IMR-90 (cell line): ENCODE measurements around the gene EIF3L. TPM values are rescaled to one million over a fixed set of nuclear protein-coding genes. Genes with fewer than 3 reads are reported as not detected.

Source experiments
- ATAC-seq: fragments of 200-7000 bp; cut with Tn5 transposase; 2 replicates; pipeline ENCODE4 v1.9.1; 2020; ENCODE audit warnings: low read depth, mild to moderate bottlenecking, moderate library complexity
- BruUV-seq: library from RNA; stranded (reverse); fragments of 400-500 nt; replicated peaks from 2 replicates; lab custom pipeline; 2021; lab: Mats Ljungman, UMichigan
- CTCF ChIA-PET: fragments of 300-600 bp; formaldehyde crosslinking; extraction: SDS; loops from one replicate; lab custom pipeline; 2021; ENCODE audit warnings: antibody characterized with exemption; lab: Yijun Ruan, JAX
- POLR2A ChIA-PET: fragments of 300-600 bp; sonication (Branson Sonifier 250); formaldehyde crosslinking; loops from one replicate; lab custom pipeline; 2022; ENCODE audit warnings: antibody characterized with exemption; ENCODE audit not compliant: unreplicated experiment; lab: Charles Lee
- DNase-seq: peaks from one replicate; pipeline ENCODE4 v3.0.0; 2013
- H2AFZ ChIP-seq: replicated peaks from 2 replicates; pipeline ENCODE3; 2013; ENCODE audit warnings: low read length, mild to moderate bottlenecking; ENCODE audit not compliant: poor library complexity
- H2AK5ac ChIP-seq: 2 replicates; pipeline ENCODE4 v1.6.1; 2013; ENCODE audit warnings: low read depth, low read length, inconsistent platforms
- H2AK9ac ChIP-seq: replicated peaks from 2 replicates; pipeline ENCODE3; 2013; ENCODE audit warnings: mild to moderate bottlenecking, low read depth, low read length, moderate library complexity; ENCODE audit not compliant: poor library complexity
- H2BK120ac ChIP-seq: 2 replicates; pipeline ENCODE4 v1.6.1; 2013; ENCODE audit warnings: low read depth, low read length, inconsistent platforms
- H2BK15ac ChIP-seq: 3 replicates; pipeline ENCODE4 v1.6.1; 2013; ENCODE audit warnings: low read depth, low read length, inconsistent platforms
- H2BK20ac ChIP-seq: 2 replicates; pipeline ENCODE4 v1.6.1; 2013; ENCODE audit warnings: low read depth, mild to moderate bottlenecking, inconsistent platforms, low read length, moderate library complexity
- H2BK5ac ChIP-seq: 2 replicates; pipeline ENCODE4 v1.6.1; 2013; ENCODE audit warnings: mild to moderate bottlenecking, low read depth, low read length, inconsistent platforms; ENCODE audit not compliant: poor library complexity, severe bottlenecking
- H3K14ac ChIP-seq: replicated peaks from 2 replicates; pipeline ENCODE4 v1.6.1; 2013; ENCODE audit warnings: low read depth, low read length, inconsistent platforms
- H3K18ac ChIP-seq: 2 replicates; pipeline ENCODE4 v1.6.1; 2013; ENCODE audit warnings: low read depth, low read length, control low read depth
- H3K23ac ChIP-seq: 2 replicates; pipeline ENCODE4 v1.6.1; 2013; ENCODE audit warnings: low read depth, low read length, inconsistent platforms
- H3K27ac ChIP-seq: 2 replicates; pipeline ENCODE4 v1.5.1; 2013; ENCODE audit warnings: mild to moderate bottlenecking, control low read depth, low read length; ENCODE audit not compliant: insufficient read depth
- H3K27me3 ChIP-seq: 2 replicates; pipeline ENCODE4 v1.6.1; 2013; ENCODE audit warnings: low read length; ENCODE audit not compliant: control insufficient read depth, insufficient read depth
- H3K36me3 ChIP-seq: 2 replicates; pipeline ENCODE4 v1.6.1; 2013; ENCODE audit warnings: low read length, mixed read lengths; ENCODE audit not compliant: control insufficient read depth, insufficient read depth
- H3K4ac ChIP-seq: 2 replicates; pipeline ENCODE4 v1.6.1; 2013; ENCODE audit warnings: low read depth, low read length, inconsistent platforms
- H3K4me1 ChIP-seq: 2 replicates; pipeline ENCODE4 v1.6.1; 2013; ENCODE audit warnings: low read length, mixed read lengths; ENCODE audit not compliant: control insufficient read depth, insufficient read depth
- H3K4me2 ChIP-seq: 2 replicates; pipeline ENCODE4 v1.6.1; 2013; ENCODE audit warnings: low read depth, mild to moderate bottlenecking, control low read depth, low read length, moderate library complexity
- H3K4me3 ChIP-seq: 2 replicates; pipeline ENCODE4 v1.5.1; 2013; ENCODE audit warnings: low read depth, mild to moderate bottlenecking, control low read depth, low read length, moderate library complexity; ENCODE audit not compliant: insufficient read depth
- H3K56ac ChIP-seq: 2 replicates; pipeline ENCODE4 v1.6.1; 2013; ENCODE audit warnings: low read length, inconsistent platforms; ENCODE audit not compliant: insufficient read depth; ENCODE audit errors: extremely low read depth
- H3K79me1 ChIP-seq, 2 experiments: 2 replicates each; pipeline ENCODE4 v1.6.1; 2013; ENCODE audit warnings: low read length in 2 of 2, inconsistent platforms in 1 of 2, low read depth in 1 of 2
- H3K9ac ChIP-seq: 2 replicates; pipeline ENCODE4 v1.6.1; 2013; ENCODE audit warnings: low read depth, low read length, control low read depth
- H3K9me1 ChIP-seq: 2 replicates; pipeline ENCODE4 v1.6.1; 2013; ENCODE audit warnings: low read length, inconsistent platforms; ENCODE audit not compliant: insufficient read depth
- H3K9me3 ChIP-seq: 2 replicates; pipeline ENCODE4 v1.6.1; 2013; ENCODE audit warnings: low read length; ENCODE audit not compliant: control insufficient read depth, insufficient read depth
- H4K20me1 ChIP-seq: 2 replicates; pipeline ENCODE4 v1.6.1; 2013; ENCODE audit warnings: low read length, inconsistent platforms; ENCODE audit not compliant: insufficient read depth
- H4K5ac ChIP-seq: 2 replicates; pipeline ENCODE4 v1.6.1; 2013; ENCODE audit warnings: mild to moderate bottlenecking, low read depth, low read length, control low read depth
- H4K8ac ChIP-seq, 2 experiments: 2 replicates each; pipeline ENCODE4 v1.6.1; 2013; ENCODE audit warnings: low read depth in 2 of 2, low read length in 2 of 2, control low read depth in 1 of 2, inconsistent platforms in 1 of 2
- H4K91ac ChIP-seq: 2 replicates; pipeline ENCODE4 v1.6.1; 2013; ENCODE audit warnings: low read depth, low read length, inconsistent platforms; ENCODE audit not compliant: insufficient read depth
- BHLHE40 ChIP-seq: fragments of 150-350 bp; IDR thresholded peaks from 2 replicates; pipeline ENCODE4 v1.6.1; 2016; ENCODE audit warnings: mild to moderate bottlenecking, low read depth, low read length
- CEBPB ChIP-seq: IDR thresholded peaks from 2 replicates; pipeline ENCODE4 v1.6.1; 2012; ENCODE audit warnings: low read depth, low read length, improper control_type of control experiment
- CHD1 ChIP-seq: IDR thresholded peaks from 2 replicates; pipeline ENCODE4 v1.6.1; 2012; ENCODE audit warnings: low read depth, low read length, improper control_type of control experiment
- CTCF ChIP-seq: conservative IDR thresholded peaks from 2 replicates; pipeline ENCODE4 v1.5.1; 2012; ENCODE audit warnings: mild to moderate bottlenecking, low read depth, low read length, improper control_type of control experiment
- ELK1 ChIP-seq: fragments of 150-350 bp; IDR thresholded peaks from 2 replicates; pipeline ENCODE4 v1.6.1; 2016; ENCODE audit warnings: low read depth, mild to moderate bottlenecking, low read length, moderate library complexity, borderline replicate concordance
- FOS ChIP-seq: fragments of 150-350 bp; IDR thresholded peaks from 2 replicates; pipeline ENCODE4 v1.6.1; 2016; ENCODE audit warnings: low read depth, low read length
- MAFK ChIP-seq: IDR thresholded peaks from 2 replicates; pipeline ENCODE4 v1.6.1; 2012; ENCODE audit warnings: low read depth, low read length, improper control_type of control experiment
- MAZ ChIP-seq: IDR thresholded peaks from 2 replicates; pipeline ENCODE4 v1.6.1; 2012; ENCODE audit warnings: low read depth, mild to moderate bottlenecking, low read length, improper control_type of control experiment, moderate library complexity, borderline replicate concordance
- MXI1 ChIP-seq: IDR thresholded peaks from 2 replicates; pipeline ENCODE4 v1.6.1; 2012; ENCODE audit warnings: low read depth, mild to moderate bottlenecking, low read length, moderate library complexity, borderline replicate concordance
- NFE2L2 ChIP-seq: fragments of 150-350 bp; IDR thresholded peaks from 2 replicates; pipeline ENCODE4 v1.6.1; 2016; ENCODE audit warnings: low read depth, mild to moderate bottlenecking, low read length
- POLR2A ChIP-seq: IDR thresholded peaks from 2 replicates; pipeline ENCODE4 v1.6.1; 2012; ENCODE audit warnings: mild to moderate bottlenecking, low read depth, low read length
- RAD21 ChIP-seq: IDR thresholded peaks from 2 replicates; pipeline ENCODE4 v1.6.1; 2012; ENCODE audit warnings: low read length, improper control_type of control experiment
- RCOR1 ChIP-seq: IDR thresholded peaks from 2 replicates; pipeline ENCODE4 v1.6.1; 2012; ENCODE audit warnings: mild to moderate bottlenecking, low read length, improper control_type of control experiment; ENCODE audit not compliant: insufficient replicate concordance
- RFX5 ChIP-seq: IDR thresholded peaks from 2 replicates; pipeline ENCODE4 v1.8.0; 2012; ENCODE audit warnings: low read depth, mild to moderate bottlenecking, low read length, moderate library complexity
- SMC3 ChIP-seq: fragments of 150-350 bp; IDR thresholded peaks from 2 replicates; pipeline ENCODE4 v1.6.1; 2016; ENCODE audit warnings: low read depth, mild to moderate bottlenecking, antibody characterized with exemption, low read length, moderate library complexity
- USF2 ChIP-seq: fragments of 150-350 bp; IDR thresholded peaks from 2 replicates; pipeline ENCODE4 v1.6.1; 2017; ENCODE audit warnings: mild to moderate bottlenecking, antibody characterized with exemption, low read length, low read depth
- WGBS, 2 experiments: methylation state at CpG; one replicate each; pipeline versions ENCODE4 v1.1.5 to v1.1.7; 2013; ENCODE audit warnings: missing lambda C conversion rate in 2 of 2; ENCODE audit not compliant: insufficient read length in 1 of 2; ENCODE audit errors: extremely low coverage in 2 of 2; 5-methylcytosine and 5-hydroxymethylcytosine counted together
- dilution Hi-C: fragments of 300-500 bp; cut with HindIII; formaldehyde crosslinking; loops from one replicate; pipeline ENCODE4 v1.14.3; 2018; ENCODE audit warnings: low sequenced_read_pairs; ENCODE audit not compliant: unreplicated experiment
- in situ Hi-C: fragments of 300-500 bp; cut with MboI; formaldehyde crosslinking; loops from 3 replicates; pipeline ENCODE4 v1.14.3; 2019; ENCODE audit warnings: low sequenced_read_pairs, inconsistent platforms, mixed read lengths
- intact Hi-C: fragments of 100-400 bp; cut with micrococcal nuclease; formaldehyde crosslinking; loops from 2 replicates; pipeline ENCODE4 v1.10.0; 2022
- polyA plus RNA-seq, 3 experiments: library from polyadenylated mRNA; depleted of rRNA; stranded (reverse); fragments of >200 nt; gene quantifications; 2 replicates each; pipeline ENCODE4 v1.2.3, GENCODE V29; 2012; ENCODE audit warnings: low replicate concordance in 1 of 3
- total RNA-seq: library from RNA; depleted of rRNA; stranded (reverse); fragments of >200 nt; gene quantifications from 2 replicates; pipeline ENCODE4 v1.2.3, GENCODE V29; 2012

The EIF3L gene
- total and polyA plus RNA-seq, 2 of the 4 experiments (the other 2 are of a cell fraction): 391 to 593 TPM

GRCh38 chr22:37819105-37819433 is 30.1 kb upstream of the EIF3L start:
- no peaks in the 10 kb centered on the region for H4K20me1 ChIP-seq
- in situ Hi-C loops: loop anchor here (5.0 kb wide), 1 partner anchor 48 kb away; no protein-coding TSS in a partner anchor
- H2BK5ac ChIP-seq: no peak overlapping the region
- no peak overlapping the region for H3K9ac ChIP-seq
- H3K36me3 ChIP-seq: peaks cover 5% of the 10 kb centered on the region; the same call in 1 of the 2 replicates
- H2AFZ ChIP-seq: peak overlapping the region; percentile 97
- H3K23ac ChIP-seq: peak overlapping the region; percentile 75
- H2BK20ac ChIP-seq: no peak overlapping the region
- H3K9me3 ChIP-seq: no peaks in the 10 kb centered on the region
- DNase-seq (no peak), ATAC-seq (no peak)
- no peak overlapping the region for H3K27ac ChIP-seq
- peak overlapping the region; percentile 39; the same call in 1 of the 2 replicates for H3K4ac ChIP-seq
- no peak overlapping the region for H3K18ac ChIP-seq
- peak overlapping the region in 1 of 2 experiments; percentile 63; a peak in 2 of 4 replicates for H4K8ac ChIP-seq
- CTCF ChIA-PET: interaction anchor here (0.6 to 3.7 kb wide), 3 partner anchors 44 to 128 kb away, joined by 3 to 21 read pairs (median 4); partner anchors contain the start of gene MICALL1
- 40% methylated on average over 2 of the region's 14 CpGs; no CpG with 5 or more reads in 1 of the 2 experiments for WGBS, 2 experiments
- H2AK5ac ChIP-seq: peak overlapping the region; percentile 81
- H3K4me1 ChIP-seq: peaks cover 10% of the 10 kb centered on the region
- H3K79me1 ChIP-seq: no peaks in the 10 kb centered on the region
- H4K91ac ChIP-seq: no peak overlapping the region
- H3K4me2 ChIP-seq: peak overlapping the region; percentile 24; the same call in 1 of the 2 replicates
- no peak overlapping the region for H3K4me3 ChIP-seq
- no peak overlapping the region for H4K5ac ChIP-seq
- no peaks in the 10 kb centered on the region for H3K9me1 ChIP-seq
- dilution Hi-C loops: no loop called here
- peak overlapping the region; percentile 27; the same call in 1 of the 2 replicates for H3K14ac ChIP-seq
- H3K56ac ChIP-seq: no peak overlapping the region
- POLR2A ChIA-PET: no interaction called here
- peak overlapping the region; percentile 60 for H2AK9ac ChIP-seq
- no peak overlapping the region for H2BK15ac ChIP-seq
- TF ChIP-seq RCOR1 (no peak), USF2 (no peak), MAFK (no peak), POLR2A (no peak), ELK1 (no peak), RAD21 (no peak), MAZ (no peak), CHD1 (no peak), SMC3 (no peak), FOS (no peak), CEBPB (no peak), MXI1 (no peak), RFX5 (no peak), NFE2L2 (no peak), BHLHE40 (no peak), CTCF (no peak)
- H2BK120ac ChIP-seq: no peak overlapping the region; the same call in 1 of the 2 replicates
- H3K27me3 ChIP-seq: peaks cover 23% of the 10 kb centered on the region
- intact Hi-C loops: loop anchor here (5.0 kb wide), 1 partner anchor 113 kb away; no protein-coding TSS in a partner anchor
- BruUV-seq: no TSS peak
